GM12891 (cell line): ENCODE measurements around the gene KIAA1614.

Experiments used
- POLR2A ChIP-seq: IDR thresholded peaks from 2 replicates; pipeline ENCODE4 v1.6.1; 2011; ENCODE audit warnings: low read depth, low read length, control low read depth
- POLR2AphosphoS5 ChIP-seq: IDR thresholded peaks from 2 replicates; pipeline ENCODE4 v1.6.1; 2011; ENCODE audit warnings: low read depth, low read length, control low read depth
- TAF1 ChIP-seq: IDR thresholded peaks from 2 replicates; pipeline ENCODE4 v1.6.1; 2011; ENCODE audit warnings: low read depth, low read length, control low read depth

- TF ChIP-seq TAF1: no peak
- TF ChIP-seq POLR2A: no peak
- TF ChIP-seq POLR2AphosphoS5: no peak
These were observed 39.9 kb downstream of the KIAA1614 start for GRCh38 chr1:180952657-180953013.
